Stimulated activated CD8-positive, alpha-beta memory T cell treated with anti-CD3 and anti-CD28 coated beads, Interleukin-15, amount 100 ng/mL, for 24 hours (primary cell): Measurements from ENCODE around the gene SIK3.

ENCODE experiments used
- DNase-seq: peaks from one replicate; pipeline ENCODE4 v3.0.0-alpha.2; 2020; ENCODE audit warnings: low read depth

The SIK3 gene

GRCh38 chr11:117009905-117010605 lies 88.2 kb downstream of the SIK3 start:
- DNase-seq: no peak

GRCh38 chr11:117005758-117006157 lies 92.5 kb downstream of the SIK3 start:
- no peak for DNase-seq

GRCh38 chr11:117002639-117003299 lies 95.5 kb downstream of the SIK3 start:
- no peak for DNase-seq

GRCh38 chr11:117000014-117000737 lies 98.1 kb downstream of the SIK3 start:
- no peak for DNase-seq

GRCh38 chr11:116997071-116997470 lies 101.2 kb downstream of the SIK3 start:
- DNase-seq: no peak

DNA sequence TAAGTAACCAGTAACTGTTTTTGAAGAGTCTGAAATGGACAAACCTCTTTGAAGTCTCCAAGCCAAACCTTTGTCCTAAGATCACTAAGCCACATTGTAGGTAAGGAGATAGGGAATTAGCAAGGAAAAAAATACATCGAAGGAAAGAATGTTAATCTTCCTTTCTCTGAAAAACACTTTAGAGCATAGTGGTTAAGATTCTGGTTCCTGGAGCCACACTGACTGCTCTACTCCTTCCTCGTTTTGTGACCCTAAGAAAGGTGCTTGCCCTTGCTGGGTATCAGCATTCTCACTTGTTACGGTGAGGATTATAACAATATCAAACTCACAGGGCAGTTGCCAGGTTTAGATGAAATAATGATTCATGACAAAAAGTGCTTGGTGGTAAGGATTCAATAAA lies 104.0 kb downstream of the SIK3 start:
- DNase-seq: no peak

DNA sequence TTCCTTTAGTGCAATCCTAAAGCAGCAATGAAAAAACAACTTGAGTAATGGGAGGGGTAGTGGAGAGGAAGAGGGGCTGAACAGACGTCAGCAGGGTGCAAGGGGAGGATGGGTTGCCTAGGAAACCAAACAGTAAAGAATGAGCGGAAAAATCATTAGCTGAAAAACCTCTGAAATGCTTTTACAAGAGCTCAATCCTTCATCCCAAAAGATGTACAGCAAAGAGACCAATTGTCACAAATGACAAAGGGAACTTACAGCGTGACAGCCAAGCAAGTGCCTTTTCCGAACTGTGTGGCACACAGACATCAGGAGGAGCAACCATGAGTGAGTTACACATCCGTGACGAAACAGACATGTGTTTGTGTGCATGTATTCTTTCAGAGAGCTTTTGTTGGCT lies 104.6 kb downstream of the SIK3 start:
- no peak for DNase-seq

DNA sequence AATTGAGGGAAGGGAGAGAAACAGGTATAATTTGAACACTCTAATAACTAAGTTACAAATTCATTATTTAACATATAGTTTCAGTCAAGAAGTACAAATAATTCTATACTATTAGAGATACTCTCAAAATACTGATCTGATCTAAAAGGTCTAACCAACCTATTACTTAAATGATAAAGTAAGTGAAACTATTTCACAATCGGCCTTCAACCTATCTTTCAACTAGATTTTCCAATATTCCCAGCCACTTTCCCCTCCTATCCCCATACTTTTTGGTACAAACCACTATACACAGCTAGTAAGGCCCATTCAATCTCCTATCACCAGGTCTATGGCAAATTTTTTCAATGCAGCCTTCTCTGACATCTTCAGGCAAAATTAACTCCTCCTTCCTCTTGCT lies 106.7 kb downstream of the SIK3 start:
- no peak for DNase-seq

GRCh38 chr11:116990811-116991210 lies 107.4 kb downstream of the SIK3 start:
- no peak for DNase-seq

DNA sequence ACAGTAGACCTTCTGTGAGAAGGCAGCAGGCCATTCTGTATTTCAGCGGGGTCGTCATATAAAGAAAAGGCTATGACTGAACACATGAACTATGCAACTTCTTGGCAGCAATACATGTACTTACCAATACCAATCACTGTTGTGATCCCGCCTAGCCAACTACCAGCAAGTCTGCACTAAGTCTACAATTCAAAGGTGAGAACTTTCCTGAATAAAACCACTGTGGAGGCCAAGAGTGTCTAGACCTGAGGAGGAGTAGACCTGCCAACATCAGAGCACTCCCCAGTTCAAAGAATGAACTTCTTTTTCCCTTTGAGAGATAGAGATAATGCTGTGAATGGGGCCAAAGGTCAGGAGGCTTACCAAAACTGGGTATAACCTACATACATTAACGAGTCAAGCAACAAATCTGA lies 108.2 kb downstream of the SIK3 start:
- DNase-seq: no peak

DNA sequence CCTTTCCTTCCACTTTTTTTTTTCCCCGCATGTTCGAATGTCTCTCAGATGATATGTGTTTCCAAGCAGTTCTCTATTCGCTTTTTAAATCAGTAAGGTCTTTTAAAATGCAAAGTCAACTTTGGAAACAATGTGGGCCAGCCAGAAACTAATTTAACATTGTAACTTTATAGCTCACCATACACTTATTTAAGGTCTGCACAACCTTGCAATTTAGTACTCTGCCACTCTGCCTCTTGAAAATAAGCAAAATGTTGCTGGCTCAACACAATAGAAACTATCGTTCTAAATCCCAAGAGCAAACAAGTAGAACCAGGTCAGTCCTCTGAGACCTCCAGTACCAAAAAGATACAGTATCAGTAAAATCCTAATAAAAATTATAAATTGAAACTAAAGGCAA lies 109.0 kb downstream of the SIK3 start:
- no peak for DNase-seq

DNA sequence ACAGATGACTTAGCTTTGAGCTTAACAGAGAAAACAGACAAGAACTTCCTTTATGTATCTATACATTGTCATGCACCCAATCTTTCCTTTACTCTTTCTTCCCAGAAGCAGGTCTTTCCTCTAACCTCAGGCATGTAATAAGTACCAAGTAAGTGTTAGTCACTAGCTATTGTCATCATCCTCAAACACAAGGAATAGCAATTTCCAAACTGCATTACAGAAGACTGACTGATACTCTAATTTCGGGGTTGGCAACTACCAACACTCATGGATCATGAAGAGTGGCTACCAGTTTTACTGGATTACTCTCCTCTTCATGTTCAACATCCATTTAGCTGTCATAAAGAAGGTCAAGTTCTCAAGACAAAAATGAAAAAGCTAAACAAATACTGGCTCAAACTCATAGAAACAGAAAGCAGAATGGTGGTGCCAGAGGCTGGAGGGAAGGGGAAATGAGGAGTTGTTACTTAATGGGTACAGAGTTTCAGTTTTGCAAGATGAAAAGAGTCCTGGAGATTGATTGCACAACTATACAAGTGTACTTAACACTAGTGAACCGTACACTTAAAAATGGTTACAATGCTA lies 111.6 kb downstream of the SIK3 start:
- no peak for DNase-seq

- no peak for DNase-seq
These were observed 113.6 kb downstream of the SIK3 start for GRCh38 chr11:116984589-116984988.

- DNase-seq: no peak
These were observed 114.0 kb downstream of the SIK3 start for GRCh38 chr11:116984186-116984585.

GRCh38 chr11:116981266-116981885 lies 116.9 kb downstream of the SIK3 start:
- DNase-seq: no peak

GRCh38 chr11:116980136-116980793 lies 118.0 kb downstream of the SIK3 start:
- no peak for DNase-seq

DNA sequence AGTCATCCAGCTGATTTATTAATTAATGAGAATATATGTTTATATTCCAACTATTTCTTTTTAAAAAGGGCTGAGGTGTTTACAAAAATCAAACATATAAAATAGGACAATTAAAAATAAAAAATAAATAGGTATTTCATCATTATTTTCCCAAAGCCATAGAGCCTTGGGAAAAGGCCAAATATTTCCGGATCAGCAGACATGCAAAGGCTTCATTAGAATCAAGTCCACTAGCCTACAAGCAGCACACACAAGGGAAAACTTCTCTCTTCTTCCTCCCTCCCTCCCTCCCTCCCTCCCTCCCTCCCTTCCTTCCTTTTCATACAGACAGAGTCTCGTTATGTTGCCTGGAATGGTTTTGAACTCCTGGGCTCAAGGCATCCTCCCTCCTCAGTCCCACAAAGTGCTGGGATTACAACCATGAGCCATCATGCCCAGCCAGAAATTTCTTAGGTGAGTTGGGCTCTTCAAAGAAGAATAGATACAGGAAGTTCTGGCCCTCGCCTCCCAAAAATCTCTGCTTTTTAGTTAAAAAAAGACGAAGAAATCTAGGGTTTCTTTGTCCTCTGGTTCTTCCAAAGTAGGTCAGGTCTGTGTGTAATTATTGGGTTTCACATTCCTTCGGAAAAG lies 121.2 kb downstream of the SIK3 start:
- no peak for DNase-seq

- no peak for DNase-seq
These were observed 122.6 kb downstream of the SIK3 start for GRCh38 chr11:116975661-116976060.

GRCh38 chr11:116973270-116973669 lies 125.0 kb downstream of the SIK3 start:
- DNase-seq: no peak

- DNase-seq: no peak
These were observed 125.5 kb downstream of the SIK3 start for GRCh38 chr11:116972691-116973090.
